ENCODE measurements around the gene CCDC18. TPM values are rescaled to one million over a fixed set of nuclear protein-coding genes. Genes with fewer than 3 reads are reported as not detected.
"Not testable (repeated sequence)": the region's sequence is repeated elsewhere in the genome, so short reads cannot be mapped to it uniquely, and the experiment has no call there.

Gene CCDC18
- total and polyA plus RNA-seq, 2 experiments from 2014 or later, result 16.3 to 47.9 TPM

- H3K4me3 Mint-ChIP-seq; H3K79me2 ChIP-seq (replicated peaks; ENCODE audit: insufficient read depth); H4K20me1 ChIP-seq (replicated peaks; ENCODE audit: insufficient read depth); DNase-seq (ENCODE audit: low spot score); H3K27me3 ChIP-seq (ENCODE audit: insufficient read depth); H3K4me2 ChIP-seq; ATAC-seq; H3F3A ChIP-seq (replicated peaks; ENCODE audit: low read depth); H3K4me1 ChIP-seq (ENCODE audit: insufficient read depth); H2AFZ ChIP-seq; H3K27me3 Mint-ChIP-seq (ENCODE audit: insufficient read depth, low read depth, poor library complexity); H3K4me1 Mint-ChIP-seq; H3K4me3 ChIP-seq; H3K9me2 ChIP-seq (ENCODE audit: insufficient read depth); H3K27ac Mint-ChIP-seq; H3K27ac ChIP-seq (ENCODE audit: low read depth): not testable (repeated sequence)
- peaks cover 40% of the 10 kb centered on the region for H3K9me3 Mint-ChIP-seq
- H3K36me3 Mint-ChIP-seq (ENCODE audit: low read depth), result peaks cover 48% of the 10 kb centered on the region
- peaks cover 18% of the 10 kb centered on the region for H3K36me3 ChIP-seq (ENCODE audit: insufficient read depth)
Observed at GRCh38 chr1:93268888-93269287, 88.4 kb downstream of the CCDC18 start.

DNA sequence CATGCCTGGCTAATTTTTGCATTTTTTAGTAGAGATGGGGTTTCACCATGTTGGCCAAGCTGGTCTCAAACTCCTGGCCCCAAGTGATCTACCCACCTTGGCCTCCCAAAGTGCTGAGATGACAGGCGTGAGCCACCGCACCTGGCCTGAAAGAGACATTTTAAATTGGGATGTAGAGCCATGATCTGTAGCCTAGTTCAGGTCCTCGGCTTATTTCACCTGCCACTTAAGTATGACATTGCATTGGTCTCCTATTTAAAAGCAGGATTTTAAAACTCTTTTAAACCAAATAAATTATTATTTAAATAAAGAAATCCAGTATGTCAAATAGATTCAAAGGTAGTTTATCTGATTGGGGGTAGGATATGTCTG is 94.7 kb downstream of the CCDC18 start:
- not testable (repeated sequence) for H2AFZ ChIP-seq; H3K9me2 ChIP-seq (ENCODE audit: insufficient read depth); H3K4me2 ChIP-seq; H3K79me2 ChIP-seq (replicated peaks; ENCODE audit: insufficient read depth); H3F3A ChIP-seq (replicated peaks; ENCODE audit: low read depth); H3K4me3 ChIP-seq; DNase-seq (ENCODE audit: low spot score); H4K20me1 ChIP-seq (replicated peaks; ENCODE audit: insufficient read depth); H3K4me3 Mint-ChIP-seq; H3K27ac Mint-ChIP-seq; ATAC-seq; H3K9me3 Mint-ChIP-seq; H3K36me3 ChIP-seq (ENCODE audit: insufficient read depth); H3K27me3 Mint-ChIP-seq (ENCODE audit: insufficient read depth, low read depth, poor library complexity); H3K27me3 ChIP-seq (ENCODE audit: insufficient read depth)
- Mint-ChIP-seq H3K36me3 (ENCODE audit: low read depth) (peaks cover 12% of the 10 kb centered on the region), H3K4me1 (peaks cover 20% of the 10 kb centered on the region)
- H3K4me1 ChIP-seq (ENCODE audit: insufficient read depth), result peaks cover 25% of the 10 kb centered on the region
- peak overlapping the region; percentile 99 for H3K27ac ChIP-seq (ENCODE audit: low read depth)

DNA sequence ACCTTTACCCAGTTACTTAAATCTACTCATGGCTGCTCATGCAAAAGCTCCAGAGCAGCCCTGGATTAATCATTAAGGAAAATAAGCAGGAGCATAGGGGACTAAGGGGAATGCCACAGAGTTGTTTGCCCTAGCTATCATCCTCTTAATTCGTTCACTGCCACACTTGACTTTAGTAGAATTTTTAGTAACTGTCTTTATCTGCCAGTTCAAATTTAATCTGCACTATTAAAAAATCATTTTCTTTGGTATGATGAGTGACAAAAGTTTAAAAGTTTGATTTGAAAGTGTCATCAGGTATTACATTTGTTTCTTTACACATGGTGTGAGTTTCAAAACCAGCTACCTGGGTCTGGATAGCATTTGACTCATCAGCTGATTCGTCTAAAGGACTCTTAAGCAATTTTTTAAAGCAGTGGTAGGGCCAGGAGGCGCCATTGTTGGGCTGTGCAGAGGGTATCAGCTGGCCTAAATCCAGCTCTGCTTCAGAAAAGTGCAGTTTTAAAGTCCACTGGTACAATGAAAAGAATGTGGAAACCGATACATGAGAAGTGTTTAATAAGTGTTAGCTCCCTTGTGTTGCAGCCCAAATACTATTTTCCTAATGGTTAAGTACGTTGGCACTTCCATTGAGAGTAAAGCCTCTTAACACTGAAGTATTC is 95.2 kb downstream of the CCDC18 start:
- H3K27ac ChIP-seq (ENCODE audit: low read depth), result peak overlapping the region; percentile 99
- no peaks in the 10 kb centered on the region for H3K27me3 ChIP-seq (ENCODE audit: insufficient read depth)
- no peaks in the 10 kb centered on the region; the same call in 1 of the 2 replicates for H3F3A ChIP-seq (replicated peaks; ENCODE audit: low read depth)
- H3K79me2 ChIP-seq (replicated peaks; ENCODE audit: insufficient read depth), result no peaks in the 10 kb centered on the region
- H3K36me3 Mint-ChIP-seq (ENCODE audit: low read depth), result peaks cover 15% of the 10 kb centered on the region
- peak overlapping the region; percentile 9 for H3K4me2 ChIP-seq
- peaks cover 7% of the 10 kb centered on the region for H3K9me3 Mint-ChIP-seq
- ATAC-seq (peak; percentile 67), DNase-seq (ENCODE audit: low spot score) (peak; percentile 8)
- no peak overlapping the region for H3K4me3 ChIP-seq
- H3K27ac Mint-ChIP-seq, result peak overlapping the region; percentile 15; the same call in 1 of the 2 replicates
- H3K4me3 Mint-ChIP-seq, result no peak overlapping the region
- no peaks in the 10 kb centered on the region for H4K20me1 ChIP-seq (replicated peaks; ENCODE audit: insufficient read depth)
- peaks cover 25% of the 10 kb centered on the region for H3K4me1 ChIP-seq (ENCODE audit: insufficient read depth)
- no peak overlapping the region for H2AFZ ChIP-seq
- peaks cover 3% of the 10 kb centered on the region for H3K27me3 Mint-ChIP-seq (ENCODE audit: insufficient read depth, low read depth, poor library complexity)
- peaks cover 20% of the 10 kb centered on the region for H3K4me1 Mint-ChIP-seq
- H3K9me2 ChIP-seq (ENCODE audit: insufficient read depth), result no peaks in the 10 kb centered on the region
- 0 out of 2 replicates have a peak, but pooled peaks cover 4% of the 10 kb centered on the region for H3K36me3 ChIP-seq (ENCODE audit: insufficient read depth)
- TF ChIP-seq, protein P1, sequence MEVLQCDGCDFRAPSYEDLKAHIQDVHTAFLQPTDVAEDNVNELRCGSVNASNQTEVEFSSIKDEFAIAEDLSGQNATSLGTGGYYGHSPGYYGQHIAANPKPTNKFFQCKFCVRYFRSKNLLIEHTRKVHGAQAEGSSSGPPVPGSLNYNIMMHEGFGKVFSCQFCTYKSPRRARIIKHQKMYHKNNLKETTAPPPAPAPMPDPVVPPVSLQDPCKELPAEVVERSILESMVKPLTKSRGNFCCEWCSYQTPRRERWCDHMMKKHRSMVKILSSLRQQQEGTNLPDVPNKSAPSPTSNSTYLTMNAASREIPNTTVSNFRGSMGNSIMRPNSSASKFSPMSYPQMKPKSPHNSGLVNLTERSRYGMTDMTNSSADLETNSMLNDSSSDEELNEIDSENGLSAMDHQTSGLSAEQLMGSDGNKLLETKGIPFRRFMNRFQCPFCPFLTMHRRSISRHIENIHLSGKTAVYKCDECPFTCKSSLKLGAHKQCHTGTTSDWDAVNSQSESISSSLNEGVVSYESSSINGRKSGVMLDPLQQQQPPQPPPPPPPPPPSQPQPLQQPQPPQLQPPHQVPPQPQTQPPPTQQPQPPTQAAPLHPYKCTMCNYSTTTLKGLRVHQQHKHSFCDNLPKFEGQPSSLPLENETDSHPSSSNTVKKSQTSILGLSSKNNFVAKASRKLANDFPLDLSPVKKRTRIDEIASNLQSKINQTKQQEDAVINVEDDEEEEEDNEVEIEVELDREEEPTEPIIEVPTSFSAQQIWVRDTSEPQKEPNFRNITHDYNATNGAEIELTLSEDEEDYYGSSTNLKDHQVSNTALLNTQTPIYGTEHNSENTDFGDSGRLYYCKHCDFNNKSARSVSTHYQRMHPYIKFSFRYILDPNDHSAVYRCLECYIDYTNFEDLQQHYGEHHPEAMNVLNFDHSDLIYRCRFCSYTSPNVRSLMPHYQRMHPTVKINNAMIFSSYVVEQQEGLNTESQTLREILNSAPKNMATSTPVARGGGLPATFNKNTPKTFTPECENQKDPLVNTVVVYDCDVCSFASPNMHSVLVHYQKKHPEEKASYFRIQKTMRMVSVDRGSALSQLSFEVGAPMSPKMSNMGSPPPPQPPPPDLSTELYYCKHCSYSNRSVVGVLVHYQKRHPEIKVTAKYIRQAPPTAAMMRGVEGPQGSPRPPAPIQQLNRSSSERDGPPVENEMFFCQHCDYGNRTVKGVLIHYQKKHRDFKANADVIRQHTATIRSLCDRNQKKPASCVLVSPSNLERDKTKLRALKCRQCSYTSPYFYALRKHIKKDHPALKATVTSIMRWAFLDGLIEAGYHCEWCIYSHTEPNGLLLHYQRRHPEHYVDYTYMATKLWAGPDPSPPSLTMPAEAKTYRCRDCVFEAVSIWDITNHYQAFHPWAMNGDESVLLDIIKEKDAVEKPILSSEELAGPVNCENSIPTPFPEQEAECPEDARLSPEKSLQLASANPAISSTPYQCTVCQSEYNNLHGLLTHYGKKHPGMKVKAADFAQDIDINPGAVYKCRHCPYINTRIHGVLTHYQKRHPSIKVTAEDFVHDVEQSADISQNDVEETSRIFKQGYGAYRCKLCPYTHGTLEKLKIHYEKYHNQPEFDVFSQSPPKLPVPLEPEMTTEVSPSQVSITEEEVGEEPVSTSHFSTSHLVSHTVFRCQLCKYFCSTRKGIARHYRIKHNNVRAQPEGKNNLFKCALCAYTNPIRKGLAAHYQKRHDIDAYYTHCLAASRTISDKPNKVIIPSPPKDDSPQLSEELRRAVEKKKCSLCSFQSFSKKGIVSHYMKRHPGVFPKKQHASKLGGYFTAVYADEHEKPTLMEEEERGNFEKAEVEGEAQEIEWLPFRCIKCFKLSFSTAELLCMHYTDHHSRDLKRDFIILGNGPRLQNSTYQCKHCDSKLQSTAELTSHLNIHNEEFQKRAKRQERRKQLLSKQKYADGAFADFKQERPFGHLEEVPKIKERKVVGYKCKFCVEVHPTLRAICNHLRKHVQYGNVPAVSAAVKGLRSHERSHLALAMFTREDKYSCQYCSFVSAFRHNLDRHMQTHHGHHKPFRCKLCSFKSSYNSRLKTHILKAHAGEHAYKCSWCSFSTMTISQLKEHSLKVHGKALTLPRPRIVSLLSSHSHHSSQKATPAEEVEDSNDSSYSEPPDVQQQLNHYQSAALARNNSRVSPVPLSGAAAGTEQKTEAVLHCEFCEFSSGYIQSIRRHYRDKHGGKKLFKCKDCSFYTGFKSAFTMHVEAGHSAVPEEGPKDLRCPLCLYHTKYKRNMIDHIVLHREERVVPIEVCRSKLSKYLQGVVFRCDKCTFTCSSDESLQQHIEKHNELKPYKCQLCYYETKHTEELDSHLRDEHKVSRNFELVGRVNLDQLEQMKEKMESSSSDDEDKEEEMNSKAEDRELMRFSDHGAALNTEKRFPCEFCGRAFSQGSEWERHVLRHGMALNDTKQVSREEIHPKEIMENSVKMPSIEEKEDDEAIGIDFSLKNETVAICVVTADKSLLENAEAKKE (CRISPR knock-in tag; IDR thresholded peaks at IDR 0.05), result no peak
- no peak for TF ChIP-seq ETS1 (IDR thresholded peaks at IDR 0.05)
- no peak for TF ChIP-seq REST (IDR thresholded peaks at IDR 0.05; ENCODE audit: unreplicated experiment)
- no peak for TF ChIP-seq EZH2phosphoT487 (IDR thresholded peaks at IDR 0.05; ENCODE audit: unreplicated experiment)
- no peak for TF ChIP-seq JUNB (IDR thresholded peaks at IDR 0.05; ENCODE audit: unreplicated experiment)
